ENCODE measurements around the gene TTLL11.
"Not testable (repeated sequence)": the region's sequence is repeated elsewhere in the genome, so short reads cannot be mapped to it uniquely, and the experiment has no call there.

TTLL11 gene

DNA sequence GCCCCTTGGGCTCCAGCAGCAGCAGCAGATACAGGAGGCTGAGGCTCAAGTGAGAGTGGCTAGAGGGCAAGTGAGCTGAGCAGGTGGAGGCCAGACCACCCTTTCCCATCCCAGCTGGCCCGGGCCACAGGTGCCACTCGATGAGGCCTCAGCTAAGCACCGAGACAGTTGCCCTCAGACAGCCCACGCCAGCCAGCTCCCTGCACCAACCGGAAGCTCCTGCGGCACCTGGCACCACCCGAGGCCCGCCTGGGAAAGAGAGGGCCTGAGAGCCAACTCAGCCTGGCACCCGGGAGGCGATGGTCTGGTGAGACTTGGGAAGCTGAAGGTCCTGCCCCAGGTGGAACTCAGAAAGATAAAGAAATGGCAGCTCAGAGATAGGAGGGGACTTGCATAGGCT, 28.3 kb upstream of the TTLL11 start:
- TF ChIP-seq, protein P1, sequence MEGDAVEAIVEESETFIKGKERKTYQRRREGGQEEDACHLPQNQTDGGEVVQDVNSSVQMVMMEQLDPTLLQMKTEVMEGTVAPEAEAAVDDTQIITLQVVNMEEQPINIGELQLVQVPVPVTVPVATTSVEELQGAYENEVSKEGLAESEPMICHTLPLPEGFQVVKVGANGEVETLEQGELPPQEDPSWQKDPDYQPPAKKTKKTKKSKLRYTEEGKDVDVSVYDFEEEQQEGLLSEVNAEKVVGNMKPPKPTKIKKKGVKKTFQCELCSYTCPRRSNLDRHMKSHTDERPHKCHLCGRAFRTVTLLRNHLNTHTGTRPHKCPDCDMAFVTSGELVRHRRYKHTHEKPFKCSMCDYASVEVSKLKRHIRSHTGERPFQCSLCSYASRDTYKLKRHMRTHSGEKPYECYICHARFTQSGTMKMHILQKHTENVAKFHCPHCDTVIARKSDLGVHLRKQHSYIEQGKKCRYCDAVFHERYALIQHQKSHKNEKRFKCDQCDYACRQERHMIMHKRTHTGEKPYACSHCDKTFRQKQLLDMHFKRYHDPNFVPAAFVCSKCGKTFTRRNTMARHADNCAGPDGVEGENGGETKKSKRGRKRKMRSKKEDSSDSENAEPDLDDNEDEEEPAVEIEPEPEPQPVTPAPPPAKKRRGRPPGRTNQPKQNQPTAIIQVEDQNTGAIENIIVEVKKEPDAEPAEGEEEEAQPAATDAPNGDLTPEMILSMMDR (IDR thresholded peaks at IDR 0.05; ENCODE audit: extremely low read depth, insufficient read depth, missing control alignments): no peak
- in situ Hi-C loops (cut with MboI; ENCODE audit: low pct_unique_long_range_greater_than_20kb, low sequenced_read_pairs, unreplicated experiment): loop anchor here (10.0 to 25.0 kb wide), 2 partner anchors 233 to 691 kb away; partner anchors contain the start of gene OR1K1
- no peak for DNase-seq (ENCODE audit: low spot score)

DNA sequence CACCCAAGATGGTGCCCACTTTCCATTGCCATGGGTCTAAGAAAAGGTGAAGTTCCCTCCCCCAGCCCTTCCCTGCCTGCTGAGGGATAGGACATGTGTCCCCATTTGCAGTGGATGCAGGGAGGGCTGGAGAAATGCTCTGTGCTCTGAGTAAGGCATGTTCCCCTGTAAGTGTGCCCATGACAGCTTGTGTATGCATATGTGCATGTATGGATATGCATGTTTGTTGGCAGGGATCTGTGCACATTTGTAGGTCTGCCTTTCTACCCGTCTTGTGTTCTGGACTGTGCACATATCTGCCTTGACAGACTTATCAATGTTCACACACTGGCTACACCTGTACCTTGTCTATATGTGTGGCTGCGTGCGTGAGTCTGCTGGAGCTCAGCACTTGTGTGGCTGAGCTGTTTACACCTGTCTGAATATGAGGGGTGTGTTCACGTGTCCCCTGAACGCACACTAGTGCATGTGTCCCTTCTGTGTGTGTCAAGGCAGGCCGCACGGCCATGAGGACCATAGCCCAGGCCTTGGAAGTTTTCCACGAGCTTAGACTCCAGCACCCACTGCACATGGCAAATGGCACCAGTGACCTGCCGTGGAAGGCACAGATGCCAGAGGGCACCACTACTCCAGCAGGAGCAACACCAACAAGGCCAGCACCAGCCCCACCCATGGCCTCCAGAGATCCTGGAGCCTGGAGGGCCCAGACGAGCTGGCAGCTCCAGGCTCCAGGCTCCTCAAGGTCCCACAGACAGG, 27.4 kb upstream of the TTLL11 start:
- TF ChIP-seq, protein P1 (IDR thresholded peaks at IDR 0.05; ENCODE audit: extremely low read depth, insufficient read depth, missing control alignments): no peak
- in situ Hi-C loops (cut with MboI; ENCODE audit: low pct_unique_long_range_greater_than_20kb, low sequenced_read_pairs, unreplicated experiment): loop anchor here (10.0 to 25.0 kb wide), 2 partner anchors 234 to 692 kb away; partner anchors contain the start of gene OR1K1

DNA sequence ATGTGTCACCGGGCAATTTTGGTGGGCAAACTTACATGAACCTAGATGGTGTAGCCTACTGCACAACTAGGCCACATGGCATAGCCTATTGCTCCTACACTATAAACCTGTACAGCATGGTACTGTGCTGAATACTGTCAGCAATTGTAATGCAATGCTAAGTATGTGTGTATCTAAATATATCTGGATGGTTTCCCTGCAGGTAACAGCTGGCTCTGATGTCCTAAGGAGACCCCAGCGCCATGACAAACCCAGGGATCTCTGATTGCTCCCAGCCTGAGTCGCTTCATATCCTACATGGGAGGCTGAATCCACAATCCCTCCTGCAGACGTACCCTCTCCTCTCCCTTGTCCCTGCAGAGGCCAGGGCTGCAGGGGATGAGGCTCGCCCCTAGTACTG, 26.6 kb upstream of the TTLL11 start:
- no peak for DNase-seq (ENCODE audit: low spot score)
- in situ Hi-C loops (cut with MboI; ENCODE audit: low pct_unique_long_range_greater_than_20kb, low sequenced_read_pairs, unreplicated experiment): loop anchor here (10.0 to 25.0 kb wide), 2 partner anchors 235 to 693 kb away; partner anchors contain the start of gene OR1K1
- TF ChIP-seq, protein P1 (IDR thresholded peaks at IDR 0.05; ENCODE audit: extremely low read depth, insufficient read depth, missing control alignments): no peak

More for the DNA sequence above, 27.4 kb upstream of the TTLL11 start:
- DNase-seq (ENCODE audit: low spot score): no peak

DNA sequence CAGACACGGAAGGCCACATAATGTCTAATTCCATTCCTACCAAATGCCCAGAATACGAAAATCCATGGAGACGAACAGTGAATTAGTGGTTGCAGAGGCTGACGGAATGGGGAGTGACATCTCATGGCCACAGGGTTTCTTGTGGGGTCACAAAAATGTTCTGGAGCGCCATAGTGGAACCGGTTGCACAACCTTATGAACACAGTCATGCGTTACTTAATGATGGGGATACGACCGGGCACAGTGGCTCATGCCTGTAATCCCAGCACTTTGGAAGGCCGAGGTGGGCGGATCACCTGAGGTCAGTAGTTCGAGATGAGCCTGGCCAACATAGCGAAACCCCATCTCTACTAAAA, 26.0 kb upstream of the TTLL11 start:
- in situ Hi-C loops (cut with MboI; ENCODE audit: low pct_unique_long_range_greater_than_20kb, low sequenced_read_pairs, unreplicated experiment): loop anchor here (25.0 kb wide), 1 partner anchor 693 kb away; the partner anchor contains the start of gene OR1K1
- no peak for DNase-seq (ENCODE audit: low spot score)
- TF ChIP-seq, protein P1 (IDR thresholded peaks at IDR 0.05; ENCODE audit: extremely low read depth, insufficient read depth, missing control alignments): no peak

DNA sequence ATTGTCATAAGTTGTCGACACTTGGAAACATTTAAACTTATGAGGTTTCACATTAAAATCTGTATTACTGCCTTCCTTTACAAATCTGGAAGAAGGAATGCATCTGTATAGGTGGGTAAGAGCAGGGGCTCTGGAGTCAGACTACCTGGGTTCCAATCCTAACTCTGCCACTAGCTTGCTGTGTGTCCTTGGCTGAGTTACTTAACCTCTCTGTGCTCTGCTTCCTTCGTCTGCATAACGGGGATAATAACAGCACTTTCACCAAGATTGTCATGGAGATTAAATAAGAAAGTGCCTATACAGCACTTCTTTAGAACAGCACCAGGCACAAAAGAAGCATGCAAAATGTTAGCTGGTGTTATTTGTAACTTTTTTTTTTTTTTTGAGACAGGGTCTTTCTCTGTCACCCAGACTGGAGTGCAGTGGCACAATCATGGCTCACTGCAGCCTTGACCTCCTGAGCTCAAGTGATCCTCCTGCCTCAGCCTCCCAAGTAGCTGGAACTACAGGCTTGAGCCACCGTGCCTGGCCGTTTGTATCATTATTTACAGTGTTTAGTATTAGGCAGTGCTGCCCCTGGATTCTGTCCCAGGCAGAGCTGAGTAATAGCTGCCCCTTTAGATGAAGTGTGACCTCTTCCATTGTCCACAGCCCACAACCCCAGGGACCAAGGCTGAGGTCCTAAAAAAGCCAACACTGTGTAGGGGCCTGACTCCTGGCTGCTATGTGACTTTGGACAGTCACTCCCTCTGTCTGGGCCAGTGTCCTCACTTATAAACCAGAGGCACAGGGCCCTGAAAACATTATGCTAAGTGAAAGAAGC, 25.4 kb upstream of the TTLL11 start:
- DNase-seq (ENCODE audit: low spot score): no peak
- TF ChIP-seq, protein P1 (IDR thresholded peaks at IDR 0.05; ENCODE audit: extremely low read depth, insufficient read depth, missing control alignments): no peak
- in situ Hi-C loops (cut with MboI; ENCODE audit: low pct_unique_long_range_greater_than_20kb, low sequenced_read_pairs, unreplicated experiment): loop anchor here (25.0 kb wide), 1 partner anchor 694 kb away; the partner anchor contains the start of gene OR1K1

DNA sequence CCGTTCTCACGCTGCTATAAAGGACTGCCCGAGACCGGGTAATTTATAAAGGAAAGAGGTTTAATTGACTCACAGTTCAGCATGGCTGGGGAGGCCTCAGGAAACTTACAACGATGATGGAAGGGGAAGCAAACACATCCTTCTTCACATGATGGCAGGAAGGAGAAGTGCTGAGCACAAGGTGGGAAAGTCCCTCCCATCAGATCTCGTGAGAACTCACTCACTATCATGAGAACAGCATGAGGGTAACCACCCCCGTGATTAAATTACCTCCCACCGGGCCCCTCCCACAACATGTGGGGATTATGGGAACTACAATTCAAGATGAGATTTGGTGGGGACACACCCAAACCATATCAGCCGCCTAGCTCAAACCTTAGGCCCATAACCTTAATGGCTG, 24.1 kb upstream of the TTLL11 start:
- DNase-seq (ENCODE audit: low spot score): not testable (repeated sequence)
- in situ Hi-C loops (cut with MboI; ENCODE audit: low pct_unique_long_range_greater_than_20kb, low sequenced_read_pairs, unreplicated experiment): loop anchor here (25.0 kb wide), 1 partner anchor 695 kb away; the partner anchor contains the start of gene OR1K1

Data from GM13977 (cell line).